AG04449 (cell line): ENCODE data around the gene LPCAT3.

Experiments
- CTCF ChIA-PET: fragments of 350-600 bp; formaldehyde crosslinking; extraction: SDS; loops from one replicate; lab custom pipeline; 2021; ENCODE audit warnings: antibody characterized with exemption; lab: Yijun Ruan, JAX
- POLR2A ChIA-PET: fragments of 400-600, 350-600 bp; formaldehyde crosslinking; extraction: SDS; loops from one replicate; lab custom pipeline; 2020; ENCODE audit warnings: antibody characterized with exemption, inconsistent platforms; lab: Yijun Ruan, JAX
- DNase-seq: peaks from one replicate; pipeline ENCODE4 v3.0.0-alpha.2; 2010; ENCODE audit warnings: low read depth, low spot score
- H3K4me3 ChIP-seq: 2 replicates; pipeline ENCODE4 v1.5.1; 2011; ENCODE audit warnings: low read depth, mild to moderate bottlenecking, control low read depth, low read length
- CTCF ChIP-seq: IDR thresholded peaks from one replicate; pipeline ENCODE4 v1.5.1; 2011; ENCODE audit warnings: mild to moderate bottlenecking, moderate library complexity, low read length, control low read depth, inconsistent platforms; ENCODE audit not compliant: insufficient read depth; ENCODE audit errors: missing control alignments

Gene LPCAT3

GRCh38 chr12:6952863-6953441, 65.3 kb downstream of the LPCAT3 start:
- ChIA-PET POLR2A (no interaction called here), CTCF (interaction anchor here (0.6 to 11.4 kb wide), 6 partner anchors 7 to 160 kb away, joined by 3 to 226 read pairs (median 4); partner anchors contain the start of genes C12orf57, C1R and RNU7-1)
- no peak for TF ChIP-seq CTCF
- no peak overlapping the region for H3K4me3 ChIP-seq
- DNase-seq = no peak

- H3K4me3 ChIP-seq = no peak overlapping the region
- POLR2A ChIA-PET = no interaction called here
- TF ChIP-seq CTCF = no peak
- no peak for DNase-seq
- CTCF ChIA-PET = interaction anchor here (0.5 to 11.4 kb wide), 9 partner anchors 8 to 279 kb away, joined by 3 to 226 read pairs (median 4); partner anchors contain the start of genes C12orf57, C1R and RNU7-1
Observed at GRCh38 chr12:6952121-6952862, 66.0 kb downstream of the LPCAT3 start.

- ChIA-PET POLR2A (no interaction called here), CTCF (interaction anchor here (0.5 to 11.4 kb wide), 6 partner anchors 9 to 278 kb away, joined by 3 to 226 read pairs (median 4); partner anchors contain the start of gene C1R)
- no peak for DNase-seq
- no peak for TF ChIP-seq CTCF
- H3K4me3 ChIP-seq = no peak overlapping the region
Observed at GRCh38 chr12:6951551-6952120, 66.6 kb downstream of the LPCAT3 start.

- DNase-seq = no peak
- ChIA-PET POLR2A (no interaction called here), CTCF (interaction anchor here (11.4 kb wide), 1 partner anchor 9 kb away, joined by 226 read pairs; no protein-coding TSS in a partner anchor)
- no peak for TF ChIP-seq CTCF
- H3K4me3 ChIP-seq = no peak within 1 kb of the TSS
Observed at GRCh38 chr12:6950811-6951540, 67.3 kb downstream of the LPCAT3 start, which contains the start of gene PTPN6. PTPN6 (plus strand) TSS chr12:6951356; CDS start chr12:6951513, 157 bp downstream.

- ChIA-PET POLR2A (no interaction called here), CTCF (interaction anchor here (1.2 to 11.4 kb wide), 3 partner anchors 10 to 67 kb away, joined by 6 to 226 read pairs (median 6); partner anchors contain the start of gene LPCAT3)
- peak; percentile 1 for TF ChIP-seq CTCF
- DNase-seq = no peak
- no peak overlapping the region for H3K4me3 ChIP-seq
Observed at GRCh38 chr12:6950401-6950801, 67.9 kb downstream of the LPCAT3 start.
